HEK293 (cell line): ENCODE results near the gene PIN1.
A peak's percentile ranks its signal among the peaks of the same experiment; 100 is the strongest.
"Not testable (repeated sequence)": the region's sequence is repeated elsewhere in the genome, so short reads cannot be mapped to it uniquely, and the experiment has no call there.

Source experiments
- CTCF ChIA-PET: fragments of 350-600 bp; formaldehyde crosslinking; extraction: SDS; loops from one replicate; lab custom pipeline; 2021; ENCODE audit warnings: antibody characterized with exemption; lab: Yijun Ruan, JAX
- POLR2A ChIA-PET: fragments of 300-600 bp; formaldehyde crosslinking; extraction: SDS; loops from one replicate; lab custom pipeline; 2020; ENCODE audit warnings: antibody characterized with exemption, inconsistent platforms; lab: Yijun Ruan, JAX
- H3K27ac ChIP-seq: fragments of 200-500 bp; sonication (Bioruptor generic); 2 replicates; pipeline ENCODE4 v1.5.1; 2014; ENCODE audit warnings: low read depth, low read length, control low read depth, inconsistent platforms; ENCODE audit errors: extremely low read depth
- H3K36me3 ChIP-seq, 2 experiments: fragments of 200-500 bp in 1 of 2; sonication (Bioruptor generic) in 1 of 2; 1 replicate in 1 of 2; 2 replicates in 1 of 2; pipeline ENCODE4 v1.5.1; 2014 to 2017; ENCODE audit warnings: inconsistent platforms in 2 of 2, low read length in 2 of 2; ENCODE audit not compliant: control insufficient read depth in 2 of 2, insufficient read depth in 1 of 2
- H3K4me1 ChIP-seq: fragments of 200-500 bp; sonication (Bioruptor generic); 2 replicates; pipeline ENCODE4 v1.5.1; 2014; ENCODE audit warnings: mild to moderate bottlenecking, low read length, inconsistent platforms; ENCODE audit not compliant: control insufficient read depth, insufficient read depth
- H3K4me3 ChIP-seq: 2 replicates; pipeline ENCODE4 v1.5.1; 2011; ENCODE audit warnings: low read depth, mild to moderate bottlenecking, control low read depth, low read length, moderate library complexity
- H3K9me3 ChIP-seq: fragments of 200-500 bp; sonication (Bioruptor generic); 2 replicates; pipeline ENCODE4 v1.5.1; 2014; ENCODE audit warnings: low read depth, low read length, inconsistent platforms; ENCODE audit not compliant: control insufficient read depth, insufficient read depth
- KLF1 ChIP-seq: fragments of 450-650 bp; formaldehyde crosslinking; IDR thresholded peaks from 2 replicates; pipeline ENCODE4 v1.5.1; 2016; ENCODE audit warnings: missing biosample characterization, missing genetic modification characterization
- OSR2 ChIP-seq: fragments of 450-650 bp; formaldehyde crosslinking; IDR thresholded peaks from 2 replicates; pipeline ENCODE4 v1.5.1; 2016; ENCODE audit warnings: missing biosample characterization, missing genetic modification characterization
- SP2 ChIP-seq: fragments of 450-650 bp; formaldehyde crosslinking; IDR thresholded peaks from 2 replicates; pipeline ENCODE4 v1.5.1; 2016; ENCODE audit warnings: missing biosample characterization, missing genetic modification characterization
- SP3 ChIP-seq: fragments of 450-650 bp; formaldehyde crosslinking; IDR thresholded peaks from 2 replicates; pipeline ENCODE4 v1.5.1; 2016; ENCODE audit warnings: missing biosample characterization, missing genetic modification characterization
- ZFP3 ChIP-seq: fragments of 450-650 bp; formaldehyde crosslinking; IDR thresholded peaks from 2 replicates; pipeline ENCODE4 v1.5.1; 2016; ENCODE audit warnings: low read depth, missing biosample characterization, missing genetic modification characterization
- ZFP37 ChIP-seq: fragments of 450-650 bp; formaldehyde crosslinking; IDR thresholded peaks from 2 replicates; pipeline ENCODE4 v1.5.1; 2016; ENCODE audit warnings: missing biosample characterization, missing genetic modification characterization
- ZNF155 ChIP-seq: fragments of 450-650 bp; formaldehyde crosslinking; IDR thresholded peaks from 2 replicates; pipeline ENCODE4 v1.5.1; 2016; ENCODE audit warnings: missing biosample characterization, missing genetic modification characterization
- ZNF2 ChIP-seq: fragments of 450-650 bp; formaldehyde crosslinking; IDR thresholded peaks from 2 replicates; pipeline ENCODE4 v1.5.1; 2016; ENCODE audit warnings: missing biosample characterization, missing genetic modification characterization
- ZNF239 ChIP-seq: fragments of 450-650 bp; formaldehyde crosslinking; IDR thresholded peaks from 2 replicates; pipeline ENCODE4 v1.5.1; 2016; ENCODE audit warnings: missing biosample characterization, missing genetic modification characterization
- ZNF529 ChIP-seq: fragments of 450-650 bp; formaldehyde crosslinking; IDR thresholded peaks from 2 replicates; pipeline ENCODE4 v1.5.1; 2017; ENCODE audit warnings: missing genetic modification characterization, missing biosample characterization; ENCODE audit not compliant: insufficient replicate concordance
- ZNF544 ChIP-seq: fragments of 450-650 bp; formaldehyde crosslinking; IDR thresholded peaks from 2 replicates; pipeline ENCODE4 v1.5.0; 2017; ENCODE audit warnings: missing biosample characterization, missing genetic modification characterization
- ZNF571 ChIP-seq: fragments of 450-650 bp; formaldehyde crosslinking; IDR thresholded peaks from 2 replicates; pipeline ENCODE4 v1.5.0; 2017; ENCODE audit warnings: missing biosample characterization, missing genetic modification characterization
- ZNF600 ChIP-seq: fragments of 450-650 bp; formaldehyde crosslinking; IDR thresholded peaks from 2 replicates; pipeline ENCODE4 v1.5.1; 2016; ENCODE audit warnings: missing biosample characterization, missing genetic modification characterization
- ZNF624 ChIP-seq: fragments of 450-650 bp; formaldehyde crosslinking; IDR thresholded peaks from 2 replicates; pipeline ENCODE4 v1.5.1; 2017; ENCODE audit warnings: missing biosample characterization, missing genetic modification characterization
- ZNF707 ChIP-seq: fragments of 450-650 bp; formaldehyde crosslinking; IDR thresholded peaks from 2 replicates; pipeline ENCODE4 v1.5.1; 2016; ENCODE audit warnings: missing biosample characterization, missing genetic modification characterization
- ZNF792 ChIP-seq: fragments of 450-650 bp; formaldehyde crosslinking; IDR thresholded peaks from 2 replicates; pipeline ENCODE4 v1.5.1; 2016; ENCODE audit warnings: missing biosample characterization, missing genetic modification characterization
- TF ChIP-seq, protein P1 (sequence below): fragments of 450-650 bp; formaldehyde crosslinking; IDR thresholded peaks from 2 replicates; pipeline ENCODE4 v1.5.1; 2016; ENCODE audit warnings: missing biosample characterization, missing genetic modification characterization
- TF ChIP-seq, protein P2 (sequence below): fragments of 450-650 bp; formaldehyde crosslinking; IDR thresholded peaks from 2 replicates; pipeline ENCODE4 v1.5.1; 2017; ENCODE audit warnings: missing biosample characterization, missing genetic modification characterization
- TF ChIP-seq, protein P3 (sequence below): fragments of 450-650 bp; formaldehyde crosslinking; IDR thresholded peaks from 2 replicates; pipeline ENCODE4 v1.5.1; 2017; ENCODE audit warnings: missing biosample characterization, missing genetic modification characterization
- TF ChIP-seq, protein P4 (sequence below): fragments of 450-650 bp; formaldehyde crosslinking; IDR thresholded peaks from 2 replicates; pipeline ENCODE4 v1.5.1; 2016; ENCODE audit warnings: missing biosample characterization, missing genetic modification characterization

Gene PIN1

DNA sequence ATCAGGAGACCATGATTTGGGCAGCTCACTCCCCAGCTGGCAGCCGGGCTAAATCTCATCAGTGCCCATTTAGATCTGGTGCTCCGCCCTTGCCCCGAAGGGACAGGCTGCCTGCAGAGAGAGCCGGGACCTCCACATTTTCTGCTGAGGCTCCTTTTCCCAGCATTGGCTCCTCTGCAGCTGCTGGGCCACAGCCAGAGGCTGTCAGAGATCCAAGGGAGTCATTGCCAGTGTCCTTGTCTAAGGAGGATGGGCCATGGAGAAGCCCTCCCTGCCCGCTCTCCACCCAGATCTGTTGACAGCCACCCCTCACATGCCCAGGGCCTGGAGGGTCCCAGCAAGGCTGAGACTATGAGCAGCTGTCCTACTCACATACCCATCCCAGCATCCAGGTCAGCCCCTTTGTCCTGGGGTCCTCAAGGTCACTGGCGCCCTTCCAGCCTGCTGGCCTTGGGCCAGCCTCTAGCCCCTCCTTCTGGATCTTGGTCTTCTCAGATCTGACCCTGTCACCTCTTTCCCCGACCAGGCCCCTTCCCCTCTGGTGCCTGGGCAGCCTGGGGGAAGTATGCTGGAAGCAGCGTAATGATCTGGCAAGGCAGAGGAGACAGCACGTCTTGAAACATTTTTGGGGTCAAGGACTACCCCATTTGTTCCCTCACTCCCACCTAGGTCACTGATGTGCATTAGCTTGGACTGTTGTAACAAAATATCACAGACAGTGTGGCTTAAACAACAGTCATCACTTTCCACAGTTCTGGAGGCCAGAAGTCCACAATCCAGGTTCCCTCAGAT lies 7.9 kb downstream of the PIN1 start:
- TF ChIP-seq ZNF624 (tag by site-specific recombination) = no peak
- no peak for TF ChIP-seq ZNF707
- TF ChIP-seq ZNF529 (tag by site-specific recombination) = no peak
- TF ChIP-seq SP2 (tag by site-specific recombination) = no peak
- TF ChIP-seq ZNF544 (tag by site-specific recombination) = no peak
- no peaks in the 10 kb centered on the region for H3K4me1 ChIP-seq
- ChIA-PET CTCF (interaction anchor here (0.6 kb wide), 3 partner anchors 8 to 157 kb away, joined by 3 to 5 read pairs (median 3); no protein-coding TSS in a partner anchor), POLR2A (no interaction called here)
- no peak overlapping the region for H3K27ac ChIP-seq
- no peak overlapping the region for H3K4me3 ChIP-seq
- no peaks in the 10 kb centered on the region for H3K9me3 ChIP-seq
- H3K36me3 ChIP-seq = peaks cover 36 to 99% of the 10 kb centered on the region in 2 experiments

DNA sequence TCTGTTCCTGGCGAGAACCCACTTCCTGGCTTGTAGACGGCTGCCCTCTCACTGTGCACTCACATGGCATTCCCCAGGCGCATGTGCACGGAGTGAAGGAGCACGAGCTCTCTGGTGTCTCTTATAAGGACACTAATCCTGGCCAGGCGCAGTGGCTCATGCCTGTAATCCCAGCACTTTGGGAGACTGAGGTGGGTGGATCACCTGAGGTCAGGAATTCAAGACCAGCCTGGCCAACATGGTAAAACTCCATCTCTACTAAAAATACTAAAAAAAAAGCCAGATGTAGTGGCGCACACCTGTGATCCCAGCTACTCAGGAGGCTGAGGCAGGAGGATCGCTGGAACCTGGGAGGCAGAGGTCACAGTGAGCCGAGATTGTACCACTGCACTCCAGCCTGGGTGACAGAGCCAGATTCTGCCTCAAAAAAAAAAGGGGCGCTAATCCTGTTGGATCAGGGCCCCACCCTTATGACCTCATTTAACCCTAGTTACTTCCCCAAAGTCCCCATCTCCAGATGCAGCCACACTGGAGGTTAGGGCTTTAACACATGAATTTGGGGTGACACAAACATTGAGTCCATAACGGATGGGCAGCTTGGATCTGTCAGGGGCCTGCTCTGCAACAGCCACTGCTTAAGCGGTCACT lies 8.6 kb downstream of the PIN1 start:
- H3K36me3 ChIP-seq = peaks cover 36 to 99% of the 10 kb centered on the region in 2 experiments
- POLR2A ChIA-PET, H3K27ac ChIP-seq, H3K4me3 ChIP-seq, H3K4me1 ChIP-seq, H3K9me3 ChIP-seq: not testable (repeated sequence)
- CTCF ChIA-PET = interaction anchor here (0.6 kb wide), 1 partner anchor 157 kb away, joined by 5 read pairs; no protein-coding TSS in a partner anchor
- TF ChIP-seq, protein P1, sequence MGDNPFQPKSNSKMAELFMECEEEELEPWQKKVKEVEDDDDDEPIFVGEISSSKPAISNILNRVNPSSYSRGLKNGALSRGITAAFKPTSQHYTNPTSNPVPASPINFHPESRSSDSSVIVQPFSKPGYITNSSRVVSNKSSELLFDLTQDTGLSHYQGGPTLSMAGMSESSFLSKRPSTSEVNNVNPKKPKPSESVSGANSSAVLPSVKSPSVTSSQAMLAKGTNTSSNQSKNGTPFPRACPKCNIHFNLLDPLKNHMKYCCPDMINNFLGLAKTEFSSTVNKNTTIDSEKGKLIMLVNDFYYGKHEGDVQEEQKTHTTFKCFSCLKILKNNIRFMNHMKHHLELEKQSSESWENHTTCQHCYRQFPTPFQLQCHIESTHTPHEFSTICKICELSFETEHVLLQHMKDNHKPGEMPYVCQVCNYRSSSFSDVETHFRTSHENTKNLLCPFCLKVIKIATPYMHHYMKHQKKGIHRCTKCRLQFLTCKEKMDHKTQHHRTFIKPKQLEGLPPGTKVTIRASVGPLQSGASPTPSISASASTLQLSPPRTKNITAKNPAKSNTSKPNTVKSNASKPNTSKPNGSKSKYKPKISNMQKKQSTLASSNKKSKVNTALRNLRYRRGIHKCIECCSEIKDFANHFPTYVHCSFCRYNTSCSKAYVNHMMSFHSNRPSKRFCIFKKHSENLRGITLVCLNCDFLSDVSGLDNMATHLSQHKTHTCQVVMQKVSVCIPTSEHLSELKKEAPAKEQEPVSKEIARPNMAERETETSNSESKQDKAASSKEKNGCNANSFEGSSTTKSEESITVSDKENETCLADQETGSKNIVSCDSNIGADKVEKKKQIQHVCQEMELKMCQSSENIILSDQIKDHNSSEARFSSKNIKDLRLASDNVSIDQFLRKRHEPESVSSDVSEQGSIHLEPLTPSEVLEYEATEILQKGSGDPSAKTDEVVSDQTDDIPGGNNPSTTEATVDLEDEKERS (tag by site-specific recombination) = peak; percentile 96

DNA sequence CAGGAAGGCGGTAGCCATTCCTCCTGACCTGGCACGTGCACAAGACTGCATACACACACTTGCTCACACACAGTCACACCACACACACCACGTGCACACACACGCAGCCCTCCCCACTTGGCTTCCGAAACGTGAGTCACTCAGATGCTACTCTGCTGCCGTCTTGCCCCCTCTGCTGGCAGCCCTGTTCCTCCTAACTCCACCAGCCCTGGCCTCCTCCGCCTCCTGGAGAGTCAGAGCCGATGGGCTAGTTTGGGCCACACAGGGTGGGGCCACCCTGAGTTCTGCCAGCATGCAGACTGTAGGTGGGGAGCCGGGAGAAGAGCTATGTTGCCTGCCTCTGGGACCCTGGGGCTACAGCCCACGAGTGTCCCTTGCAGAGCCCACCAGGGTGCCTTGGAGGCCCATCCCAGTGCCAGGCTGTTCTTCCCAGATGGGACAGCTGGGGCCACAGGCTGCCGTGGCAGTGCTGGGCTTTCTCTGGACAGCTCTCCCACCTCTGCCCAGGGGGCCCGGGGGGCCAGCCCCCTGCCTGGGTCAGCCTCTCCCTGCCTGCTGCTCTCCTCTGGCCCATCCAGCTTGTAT lies 12.1 kb downstream of the PIN1 start:
- H3K4me3 ChIP-seq = no peak overlapping the region
- H3K27ac ChIP-seq = no peak overlapping the region; the same call in 1 of the 2 replicates
- H3K36me3 ChIP-seq = peaks cover 5 to 86% of the 10 kb centered on the region in 2 experiments; a peak in 2 of 3 replicates
- no peaks in the 10 kb centered on the region for H3K4me1 ChIP-seq
- CTCF ChIA-PET = interaction anchor here (0.8 to 1.3 kb wide), 5 partner anchors 13 to 208 kb away, joined by 3 to 6 read pairs (median 3); no protein-coding TSS in a partner anchor
- POLR2A ChIA-PET = no interaction called here
- no peaks in the 10 kb centered on the region for H3K9me3 ChIP-seq
- TF ChIP-seq, protein P2, sequence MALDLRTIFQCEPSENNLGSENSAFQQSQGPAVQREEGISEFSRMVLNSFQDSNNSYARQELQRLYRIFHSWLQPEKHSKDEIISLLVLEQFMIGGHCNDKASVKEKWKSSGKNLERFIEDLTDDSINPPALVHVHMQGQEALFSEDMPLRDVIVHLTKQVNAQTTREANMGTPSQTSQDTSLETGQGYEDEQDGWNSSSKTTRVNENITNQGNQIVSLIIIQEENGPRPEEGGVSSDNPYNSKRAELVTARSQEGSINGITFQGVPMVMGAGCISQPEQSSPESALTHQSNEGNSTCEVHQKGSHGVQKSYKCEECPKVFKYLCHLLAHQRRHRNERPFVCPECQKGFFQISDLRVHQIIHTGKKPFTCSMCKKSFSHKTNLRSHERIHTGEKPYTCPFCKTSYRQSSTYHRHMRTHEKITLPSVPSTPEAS (tag by site-specific recombination) = 0 out of 2 replicates have a peak, but pooled peaks have one; percentile 8
- TF ChIP-seq OSR2 (tag by site-specific recombination) (peak; percentile 82), ZNF792 (no peak), ZFP3 (tag by site-specific recombination) (no peak), SP3 (tag by site-specific recombination) (no peak), ZNF571 (no peak), ZNF155 (tag by site-specific recombination) (no peak), ZFP37 (tag by site-specific recombination) (0 out of 2 replicates have a peak, but pooled peaks have one; percentile 38), KLF1 (tag by site-specific recombination) (peak; percentile 42), ZNF239 (tag by site-specific recombination) (no peak), ZNF2 (tag by site-specific recombination) (peak; percentile 72), ZNF600 (tag by site-specific recombination) (peak; percentile 96)
- TF ChIP-seq, protein P3, sequence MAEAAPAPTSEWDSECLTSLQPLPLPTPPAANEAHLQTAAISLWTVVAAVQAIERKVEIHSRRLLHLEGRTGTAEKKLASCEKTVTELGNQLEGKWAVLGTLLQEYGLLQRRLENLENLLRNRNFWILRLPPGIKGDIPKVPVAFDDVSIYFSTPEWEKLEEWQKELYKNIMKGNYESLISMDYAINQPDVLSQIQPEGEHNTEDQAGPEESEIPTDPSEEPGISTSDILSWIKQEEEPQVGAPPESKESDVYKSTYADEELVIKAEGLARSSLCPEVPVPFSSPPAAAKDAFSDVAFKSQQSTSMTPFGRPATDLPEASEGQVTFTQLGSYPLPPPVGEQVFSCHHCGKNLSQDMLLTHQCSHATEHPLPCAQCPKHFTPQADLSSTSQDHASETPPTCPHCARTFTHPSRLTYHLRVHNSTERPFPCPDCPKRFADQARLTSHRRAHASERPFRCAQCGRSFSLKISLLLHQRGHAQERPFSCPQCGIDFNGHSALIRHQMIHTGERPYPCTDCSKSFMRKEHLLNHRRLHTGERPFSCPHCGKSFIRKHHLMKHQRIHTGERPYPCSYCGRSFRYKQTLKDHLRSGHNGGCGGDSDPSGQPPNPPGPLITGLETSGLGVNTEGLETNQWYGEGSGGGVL (tag by site-specific recombination) = peak; percentile 68
- TF ChIP-seq, protein P4, sequence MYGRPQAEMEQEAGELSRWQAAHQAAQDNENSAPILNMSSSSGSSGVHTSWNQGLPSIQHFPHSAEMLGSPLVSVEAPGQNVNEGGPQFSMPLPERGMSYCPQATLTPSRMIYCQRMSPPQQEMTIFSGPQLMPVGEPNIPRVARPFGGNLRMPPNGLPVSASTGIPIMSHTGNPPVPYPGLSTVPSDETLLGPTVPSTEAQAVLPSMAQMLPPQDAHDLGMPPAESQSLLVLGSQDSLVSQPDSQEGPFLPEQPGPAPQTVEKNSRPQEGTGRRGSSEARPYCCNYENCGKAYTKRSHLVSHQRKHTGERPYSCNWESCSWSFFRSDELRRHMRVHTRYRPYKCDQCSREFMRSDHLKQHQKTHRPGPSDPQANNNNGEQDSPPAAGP (tag by site-specific recombination) = peak; percentile 66; the same call in 1 of the 2 replicates
